T-helper 22 cell (primary cell): Measurements from ENCODE around the gene FKBP7.
"Not testable (repeated sequence)": the region's sequence is repeated elsewhere in the genome, so short reads cannot be mapped to it uniquely, and the experiment has no call there.

Source experiments
- DNase-seq: peaks from one replicate; pipeline ENCODE4 v3.0.0-alpha.2; 2020; ENCODE audit warnings: low read depth

The FKBP7 gene

DNA sequence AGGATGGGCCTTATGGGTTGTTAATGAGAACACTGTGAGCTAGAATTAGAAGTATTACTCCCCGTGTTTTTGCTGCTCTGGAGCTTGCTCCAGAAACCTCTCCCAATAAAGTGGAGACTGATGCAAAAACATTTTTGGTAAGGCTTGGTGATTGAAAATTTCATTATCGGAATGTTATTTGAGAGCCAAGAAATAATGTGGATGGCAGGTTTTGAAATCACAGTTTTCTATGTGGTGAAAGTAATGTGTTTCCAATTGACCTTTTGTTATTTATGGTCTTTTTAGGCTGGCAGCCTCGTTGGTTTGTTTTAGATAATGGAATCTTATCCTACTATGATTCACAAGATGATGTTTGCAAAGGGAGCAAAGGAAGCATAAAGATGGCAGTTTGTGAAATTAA lies 7.0 kb upstream of the FKBP7 start:
- DNase-seq = no peak

DNA sequence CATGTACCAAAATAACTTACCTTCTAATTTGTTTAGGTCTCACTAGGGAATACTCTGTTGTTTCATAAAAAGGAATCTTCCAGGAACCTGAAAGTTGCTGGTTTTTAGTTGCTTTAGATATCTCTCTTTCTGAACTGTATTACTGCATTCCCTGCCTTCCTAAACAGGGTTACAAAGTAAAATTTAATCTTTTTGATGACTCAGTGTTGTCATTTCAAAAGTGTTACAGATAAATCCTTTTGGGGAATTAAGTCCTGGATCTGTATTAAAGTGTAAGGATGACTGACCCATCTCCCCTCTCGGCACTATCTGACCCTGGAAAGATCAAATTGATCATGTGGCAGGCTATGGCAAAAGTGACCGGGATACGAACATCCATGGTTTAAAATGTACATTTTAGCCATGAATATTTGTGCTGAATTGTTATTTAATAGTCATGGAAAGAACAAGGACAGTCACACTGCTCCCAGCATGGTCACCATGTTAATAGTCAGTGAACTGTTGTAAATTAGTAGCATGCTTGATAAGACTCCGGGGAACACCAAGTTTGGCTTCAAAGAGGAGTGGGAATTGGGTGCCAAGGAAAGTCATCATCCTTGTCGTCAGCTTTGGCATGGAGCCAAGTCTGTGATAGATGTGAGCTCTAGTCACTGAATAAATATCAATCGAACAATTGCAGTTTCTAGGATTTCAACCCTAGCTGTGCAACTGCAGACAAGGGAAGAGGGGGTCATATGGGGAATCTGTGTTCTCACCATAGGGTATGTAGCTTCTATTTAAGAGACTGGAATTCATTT lies 6.0 kb upstream of the FKBP7 start:
- no peak for DNase-seq

DNA sequence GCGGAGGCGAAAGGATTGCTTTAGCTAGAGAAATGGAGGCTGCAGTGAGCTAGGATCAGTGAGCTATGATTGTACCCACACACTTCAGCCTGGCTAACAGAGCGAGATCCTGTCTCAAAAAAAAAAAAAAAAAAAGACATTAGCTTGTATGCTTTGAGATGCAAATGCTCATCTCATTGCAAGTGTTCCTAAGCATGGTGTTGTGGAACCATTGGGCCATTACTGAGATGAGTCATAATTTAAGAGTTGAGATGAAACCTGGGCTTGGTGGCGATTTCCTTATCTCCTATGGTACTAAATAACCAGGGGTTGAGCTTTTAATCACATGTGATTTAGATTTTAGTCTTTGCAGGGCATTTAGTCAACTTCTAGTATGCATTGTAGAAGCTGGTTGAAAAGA lies 4.0 kb upstream of the FKBP7 start:
- DNase-seq = no peak

DNA sequence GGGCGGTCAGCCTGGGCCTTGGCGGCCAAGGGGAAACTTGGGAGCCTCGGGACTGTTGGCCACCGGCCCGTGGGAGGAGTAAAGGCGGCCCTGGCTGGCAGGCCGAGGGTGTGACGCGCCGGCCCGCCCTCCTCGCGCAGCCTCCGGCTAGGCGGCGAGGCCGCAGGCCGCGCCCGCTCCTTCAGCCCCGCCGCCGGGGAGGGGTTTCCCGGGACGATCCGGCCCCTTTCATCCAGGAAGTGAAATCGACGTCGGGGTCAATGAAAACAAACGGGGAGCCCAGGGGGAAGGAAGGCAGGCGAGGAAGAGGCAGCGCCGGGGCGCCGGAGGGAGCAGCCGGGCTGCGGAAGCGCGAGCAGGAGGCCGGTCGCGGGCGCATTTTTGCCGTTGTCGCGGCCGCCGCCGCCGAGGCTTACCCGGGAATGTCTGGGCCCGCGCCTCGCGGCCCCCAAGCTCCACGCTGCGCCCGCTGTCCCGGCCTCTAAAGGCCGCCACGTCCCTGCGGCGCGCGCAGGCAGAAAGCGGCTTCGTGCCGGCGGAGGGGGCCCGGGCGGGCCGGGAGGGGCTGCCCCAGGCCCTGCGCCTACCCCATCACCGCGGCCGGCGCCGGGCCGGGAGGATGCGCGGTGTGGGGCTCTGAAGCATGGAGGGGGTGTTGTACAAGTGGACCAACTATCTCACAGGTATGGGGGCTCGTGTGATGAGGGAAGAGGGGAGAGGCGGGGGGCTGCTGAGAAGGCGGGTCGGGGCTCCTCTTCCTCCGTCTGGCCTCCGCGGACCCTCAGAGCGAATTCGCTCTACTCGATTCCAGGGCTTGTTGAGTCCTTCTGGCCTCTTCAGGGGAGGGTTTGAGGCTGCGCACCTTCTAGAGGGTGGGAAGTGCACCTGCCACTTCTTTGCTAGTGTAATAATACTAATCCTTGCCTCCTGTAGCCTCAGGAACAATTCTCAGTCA lies 2.1 kb upstream of the FKBP7 start, which contains the start of gene PLEKHA3:
PLEKHA3 (plus strand) TSS at position 231 of the 955 bp plus-strand sequence; CDS start at position 644, 413 bp downstream.
- peak; percentile 73 for DNase-seq

DNA sequence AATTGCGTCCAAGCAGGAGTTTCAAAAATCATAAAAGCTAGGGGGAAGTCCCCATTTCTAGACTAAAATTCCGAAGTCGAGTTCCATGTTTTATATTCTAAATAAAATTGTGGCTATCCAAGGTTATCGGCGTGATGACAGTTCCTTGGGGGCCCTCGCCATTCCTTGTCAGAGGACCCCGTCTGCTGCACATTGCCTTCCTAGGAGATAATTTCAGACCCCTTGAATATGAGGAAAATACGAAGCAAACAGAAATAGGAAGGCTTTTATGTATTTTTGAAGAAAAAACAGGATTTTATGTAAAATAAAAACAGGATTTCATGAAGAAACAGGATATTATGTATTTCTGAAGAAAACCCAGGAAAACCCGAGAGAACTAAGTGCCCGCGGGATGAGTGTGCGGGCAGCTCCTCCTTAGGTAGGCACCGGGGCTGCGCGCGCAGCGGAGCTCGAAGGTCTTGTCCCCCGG lies 1.4 kb upstream of the FKBP7 start:
- no peak for DNase-seq

DNA sequence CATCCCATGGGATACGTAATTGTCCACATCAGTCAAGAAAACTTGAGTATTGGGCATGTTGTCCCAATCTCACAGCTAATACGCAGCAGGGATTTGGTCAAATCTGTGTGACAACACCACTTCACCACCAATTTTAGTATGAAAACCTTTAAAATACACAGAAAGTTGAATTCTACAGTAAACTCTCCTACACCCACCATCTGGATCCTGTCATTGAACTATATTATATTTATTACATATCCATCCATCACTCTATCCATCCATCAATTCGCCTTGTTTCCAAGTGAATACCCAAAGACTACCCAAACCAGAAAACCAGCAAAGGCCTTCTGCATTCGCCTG lies 846 bp upstream of the FKBP7 start:
- DNase-seq = no peak

DNA sequence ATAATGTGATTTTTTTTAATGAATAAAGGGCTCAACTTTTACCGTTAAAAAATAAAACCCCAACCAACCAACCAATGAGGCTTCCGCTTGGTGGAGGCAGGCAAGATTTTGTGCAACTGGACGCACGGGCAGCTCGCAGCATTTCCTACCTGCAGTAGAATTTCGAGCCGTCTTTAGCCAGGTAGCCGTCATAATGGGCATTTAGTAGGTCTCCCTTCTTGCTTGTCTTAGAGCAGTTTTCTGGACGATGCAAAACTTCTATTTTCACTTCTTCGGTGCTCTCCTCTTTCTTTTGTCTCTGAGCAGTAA lies 316 bp downstream of the FKBP7 start:
- DNase-seq = no peak

DNA sequence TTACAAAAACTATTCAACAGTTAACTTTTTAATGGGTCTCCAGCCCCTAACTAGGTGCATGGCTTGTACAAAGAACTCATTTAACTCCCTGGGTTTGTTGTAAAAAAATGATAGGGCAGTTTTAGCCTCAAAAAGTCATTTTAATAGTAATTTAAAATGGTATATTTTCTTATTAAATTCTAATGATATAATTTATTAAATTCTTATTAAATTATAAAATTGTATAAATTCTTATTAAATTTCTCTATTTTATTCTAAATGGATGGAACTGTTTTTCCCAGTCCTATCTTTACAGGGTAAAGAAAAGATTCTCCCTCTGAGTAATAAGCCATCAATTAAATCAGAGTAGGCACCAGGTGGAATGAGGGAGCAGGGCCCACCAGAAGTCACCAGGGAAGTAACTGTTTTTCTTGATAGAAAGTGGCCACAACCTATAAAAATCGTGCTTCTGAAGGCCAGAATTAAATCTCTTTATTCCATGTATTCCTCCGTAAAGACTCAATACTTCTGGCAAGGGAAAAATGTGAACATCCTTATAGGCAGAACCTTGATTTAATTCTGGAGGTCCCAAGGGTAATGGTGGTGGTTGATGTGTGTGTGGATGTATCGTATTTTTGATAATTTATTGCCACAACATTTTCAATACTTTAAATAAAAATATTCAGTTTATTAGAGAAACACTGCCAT lies 814 bp downstream of the FKBP7 start:
- no peak for DNase-seq

DNA sequence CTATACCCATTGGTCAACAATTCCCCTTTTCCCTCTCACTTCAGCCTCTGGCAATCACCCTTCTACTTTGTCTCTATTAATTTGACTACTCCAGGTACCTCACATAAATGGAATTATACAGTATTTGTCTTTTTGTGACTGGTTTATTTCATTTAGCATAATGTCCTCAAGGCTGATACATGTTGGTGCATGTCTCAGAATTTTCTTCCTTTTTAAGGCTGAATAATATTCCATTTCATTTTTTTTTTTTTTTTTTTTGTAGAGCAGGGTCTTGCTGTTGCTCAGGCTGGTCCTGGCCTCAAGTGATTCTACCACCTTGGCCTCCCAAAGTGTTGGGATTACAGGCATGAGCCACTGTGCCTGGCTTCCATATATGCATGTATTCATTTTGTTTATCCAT lies 1.9 kb downstream of the FKBP7 start:
- no peak for DNase-seq

DNA sequence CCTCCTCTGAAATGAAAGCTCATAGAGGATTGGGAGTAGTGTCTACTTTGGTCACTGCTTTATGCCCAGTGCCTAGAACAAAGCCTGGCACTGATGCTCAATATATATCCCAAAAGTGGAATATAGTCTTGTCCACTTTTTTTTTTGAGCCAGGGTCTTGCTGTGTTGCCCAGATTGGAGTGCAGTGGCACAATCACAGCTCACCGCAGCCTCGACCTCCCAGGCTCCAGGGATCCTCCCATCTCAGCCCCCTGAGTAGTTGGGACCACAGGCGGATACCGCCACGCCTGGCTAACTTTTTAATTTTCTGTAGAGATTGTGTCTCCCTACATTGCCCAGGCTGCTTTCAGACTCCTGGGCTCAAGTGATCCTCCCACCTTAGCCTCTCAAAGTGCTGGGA lies 3.8 kb downstream of the FKBP7 start:
- DNase-seq = no peak

DNA sequence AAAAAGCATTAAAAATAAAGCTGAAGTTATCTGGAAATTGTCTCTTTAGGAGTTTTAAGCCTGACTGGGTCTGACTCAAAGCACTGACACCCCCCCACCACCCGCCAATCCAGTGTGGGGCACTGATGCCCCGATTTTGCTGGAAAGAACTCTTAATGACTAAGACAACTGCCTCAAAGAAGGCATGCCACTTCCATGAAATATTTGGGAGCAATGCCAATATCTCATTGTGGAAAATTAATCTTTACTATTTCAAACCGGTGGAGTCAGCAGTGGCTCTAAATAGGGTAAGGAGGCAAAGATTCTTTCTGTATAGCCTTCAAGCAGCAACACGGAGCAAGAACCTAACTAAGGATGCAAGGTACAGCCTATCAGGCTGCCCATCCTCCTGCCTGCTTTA lies 4.5 kb downstream of the FKBP7 start:
- DNase-seq = no peak

DNA sequence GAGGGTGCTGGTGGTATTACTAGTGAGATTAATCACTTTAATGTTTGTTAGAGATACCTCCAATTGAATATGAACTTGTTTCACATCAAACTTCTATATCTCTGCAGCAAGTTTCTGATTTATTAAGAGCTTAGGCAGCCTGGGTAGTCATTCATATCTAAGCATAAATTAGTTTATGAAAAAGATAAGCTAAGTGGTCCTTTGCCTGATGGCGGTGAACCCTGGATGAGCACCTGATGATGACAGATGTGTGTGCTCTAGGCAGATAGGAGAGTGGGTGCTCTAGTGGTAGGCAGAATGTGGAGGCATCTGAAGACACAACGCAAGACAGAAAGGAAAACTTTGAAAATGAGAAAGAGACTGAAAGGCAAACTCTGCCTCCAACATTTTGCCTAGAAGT lies 5.0 kb downstream of the FKBP7 start:
- no peak for DNase-seq

DNA sequence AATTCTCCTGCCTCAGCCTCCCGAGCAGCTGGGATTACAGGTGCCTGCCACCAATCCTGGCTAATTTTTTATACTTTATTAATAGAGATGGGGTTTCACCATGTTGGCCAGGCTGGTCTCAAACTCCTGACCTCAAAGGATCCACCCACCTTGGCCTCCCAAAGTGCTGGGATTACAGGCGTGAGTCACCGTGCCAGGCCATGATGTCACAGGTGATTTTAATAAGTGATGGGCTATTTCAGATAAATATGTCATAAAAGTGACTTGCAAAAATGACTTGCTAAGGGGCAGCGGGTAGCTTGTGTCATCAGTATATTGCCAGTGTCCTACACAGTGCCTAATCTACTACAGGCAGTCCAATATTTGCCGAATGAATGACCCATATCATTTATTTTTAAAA lies 7.1 kb downstream of the FKBP7 start:
- not testable (repeated sequence) for DNase-seq

DNA sequence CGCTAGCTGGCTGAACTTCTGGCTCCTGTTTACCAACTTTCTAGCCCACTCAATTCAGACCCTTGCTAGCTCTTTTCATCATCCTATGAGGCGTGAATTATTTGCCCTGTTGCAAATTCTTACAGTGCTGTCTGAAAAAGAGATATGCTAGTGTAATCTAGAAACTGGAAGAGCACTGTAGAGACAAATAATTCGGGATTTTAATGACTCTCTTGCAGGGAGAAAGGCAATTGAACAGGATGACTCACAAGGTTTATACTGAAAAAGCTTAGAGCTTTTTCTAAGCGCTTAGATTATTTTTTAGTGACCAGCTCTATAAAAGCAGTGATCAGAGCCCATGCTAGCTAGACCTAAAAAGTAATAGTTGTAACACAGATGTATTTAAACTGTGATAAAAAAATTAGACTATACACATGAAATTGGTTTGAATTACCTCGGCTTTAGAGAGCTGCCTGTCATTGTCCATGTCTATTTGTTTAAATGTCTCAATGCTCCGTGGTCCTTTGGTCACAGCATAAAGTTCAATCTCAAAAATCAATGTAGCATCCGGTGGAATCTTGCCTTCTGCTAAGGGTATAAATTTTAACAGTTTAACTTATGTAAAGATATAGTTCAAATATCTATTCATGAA lies 9.1 kb downstream of the FKBP7 start:
- no peak for DNase-seq

DNA sequence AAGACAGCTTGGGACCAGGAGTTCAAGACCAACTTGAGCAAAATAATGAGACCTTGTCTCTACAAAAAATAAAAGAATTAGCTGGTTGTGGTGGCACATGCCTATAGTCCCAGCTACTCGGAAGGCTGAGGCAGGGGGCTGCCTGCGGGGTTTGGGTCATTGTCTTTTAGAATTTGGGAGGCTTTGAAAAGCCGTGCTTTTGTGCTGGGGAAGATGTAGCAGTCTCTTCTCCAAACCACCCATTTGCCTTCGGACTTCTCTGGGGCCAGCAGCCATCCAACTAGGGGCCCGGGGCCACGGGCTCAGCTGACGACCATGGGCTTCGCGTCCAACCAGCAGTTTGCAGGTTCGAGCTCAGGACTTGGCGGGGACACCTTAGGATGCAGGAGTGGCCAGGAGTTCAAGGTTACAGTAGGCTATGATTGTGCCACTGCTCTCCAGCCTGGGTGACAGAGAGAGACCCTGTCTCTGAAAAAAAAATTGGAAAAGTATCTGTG lies 21.0 kb downstream of the FKBP7 start:
- DNase-seq = no peak

DNA sequence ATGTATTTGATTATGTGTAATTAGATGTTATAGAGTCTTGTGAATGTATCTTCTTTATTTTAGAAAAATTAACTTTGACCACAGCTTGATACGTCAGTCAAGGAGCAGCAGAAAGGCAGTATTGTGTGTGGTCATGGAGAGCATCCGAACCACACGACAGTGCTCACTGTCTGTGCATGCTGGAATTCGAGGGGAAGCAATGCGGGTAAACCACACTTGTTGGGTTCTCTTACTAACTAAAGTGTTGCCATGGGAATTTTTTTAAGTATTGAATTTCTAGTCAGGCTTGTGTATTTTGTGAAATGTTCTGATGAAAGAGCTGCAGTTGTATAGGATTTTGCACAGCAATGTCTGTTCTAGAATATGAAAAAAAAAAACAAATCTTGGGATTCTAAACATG lies 22.5 kb downstream of the FKBP7 start:
- DNase-seq = no peak

DNA sequence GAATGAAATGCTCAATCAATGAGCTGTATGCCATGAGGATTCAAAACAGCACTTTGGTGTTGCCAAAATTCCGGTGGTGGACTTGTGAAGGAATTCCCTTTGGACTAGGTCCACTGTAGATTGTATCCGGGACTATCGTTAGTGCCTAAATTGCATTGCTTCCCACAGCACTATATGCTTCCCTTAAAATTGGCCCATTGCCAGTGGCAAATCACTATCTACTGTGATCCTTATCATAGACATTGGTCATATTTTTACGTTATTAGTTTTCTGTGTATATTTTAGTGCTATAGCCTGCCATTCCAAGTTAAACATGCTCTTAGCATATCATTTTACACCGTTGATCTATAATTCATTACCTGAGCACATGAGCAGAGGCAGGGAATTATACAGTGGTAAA lies 25.5 kb downstream of the FKBP7 start:
- no peak for DNase-seq

DNA sequence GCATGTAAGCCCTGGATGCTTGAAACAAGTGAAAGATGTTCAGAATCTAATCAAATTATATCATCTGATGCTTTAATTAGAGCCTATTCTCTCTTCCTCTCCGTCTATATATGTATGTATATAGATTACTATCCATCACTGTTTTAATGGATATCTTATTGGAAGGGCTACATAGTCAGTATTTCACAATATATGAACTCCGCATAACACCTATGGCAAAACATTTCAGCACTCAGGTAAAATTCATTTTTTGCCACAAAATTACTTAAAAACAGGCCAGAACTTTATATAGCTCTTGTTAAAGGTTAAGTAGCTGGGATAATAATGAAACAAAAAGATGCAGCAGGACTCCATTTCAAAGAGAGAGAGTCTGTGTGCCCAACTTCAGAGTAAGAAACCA lies 26.1 kb downstream of the FKBP7 start:
- no peak for DNase-seq

DNA sequence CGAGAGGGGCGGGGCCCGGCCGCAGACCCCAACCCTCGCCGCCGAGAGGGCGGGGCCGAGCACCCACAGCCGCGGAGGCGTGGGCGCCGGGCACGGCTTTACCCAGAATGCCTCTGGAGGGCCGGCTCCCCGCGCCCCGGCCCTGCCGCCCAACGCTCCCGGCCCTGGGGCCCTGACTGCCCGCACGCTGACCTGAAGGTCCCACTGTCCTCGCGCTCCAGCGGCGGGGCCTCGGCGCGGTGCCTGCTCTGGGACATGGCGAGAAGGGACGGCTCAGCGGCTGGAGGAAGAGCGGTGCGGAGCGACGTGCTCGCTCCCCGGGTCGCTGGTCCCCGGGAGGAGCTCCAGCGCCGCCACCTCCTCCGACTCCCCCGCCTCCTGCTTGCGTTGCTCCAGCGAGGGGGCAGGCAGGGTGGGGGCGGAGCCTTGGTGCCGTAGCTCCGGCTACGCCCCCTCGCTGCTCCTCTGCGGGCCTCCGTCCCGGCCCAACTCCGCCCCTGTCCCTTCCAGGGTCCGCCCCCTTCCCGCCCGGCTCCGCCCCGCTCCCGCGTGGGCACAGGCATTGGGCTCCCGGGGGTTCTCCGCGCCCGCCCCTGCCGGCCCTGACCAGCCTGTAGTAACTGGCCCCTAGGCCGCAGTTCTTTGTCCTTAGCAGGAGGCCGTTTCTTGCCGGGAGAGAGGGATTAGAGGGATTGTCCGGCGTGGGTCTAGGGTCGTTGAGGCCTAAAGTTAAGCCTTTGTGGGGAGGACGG lies 27.4 kb downstream of the FKBP7 start, which contains the start of the genes PJVK and PRKRA:
PJVK (plus strand) TSS at position 605 of the 752 bp plus-strand sequence. CDS start 2,032 bp downstream, outside the sequence.
PRKRA (minus strand) TSS at position 402 of the 752 bp plus-strand sequence; CDS start at position 257, 145 bp downstream.
- peak; percentile 91 for DNase-seq

DNA sequence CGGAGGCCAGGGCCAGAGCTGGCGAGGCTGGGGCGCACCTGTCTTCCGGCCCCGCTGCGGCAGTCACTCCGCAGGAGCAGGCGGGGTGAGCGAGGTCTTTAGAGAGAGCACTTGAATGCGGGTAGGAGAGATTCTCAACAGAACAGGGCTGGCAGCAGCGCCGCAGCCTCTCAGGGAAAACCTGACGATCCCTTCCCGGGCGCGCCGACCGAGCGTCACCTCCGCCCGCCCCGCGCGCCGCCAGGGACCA lies 28.0 kb downstream of the FKBP7 start:
- DNase-seq = peak; percentile 78
